HG02885 (cell line): ENCODE measurements around the gene TMEM219.
"Not testable (repeated sequence)": the region's sequence is repeated elsewhere in the genome, so short reads cannot be mapped to it uniquely, and the experiment has no call there.

Experiments used
- ATAC-seq: cut with Tn5 transposase; IDR thresholded peaks from one replicate; pipeline ENCODE4 v1.9.1; 2021; ENCODE audit warnings: mild to moderate bottlenecking; ENCODE audit not compliant: unreplicated experiment, poor library complexity

Gene TMEM219

GRCh38 chr16:29950806-29951461 lies 10.9 kb upstream of the TMEM219 start:
- no peak for ATAC-seq

GRCh38 chr16:29951625-29952365 lies 10.1 kb upstream of the TMEM219 start:
- no peak for ATAC-seq

- ATAC-seq, result no peak
Observed at GRCh38 chr16:29958756-29959155, 3.1 kb upstream of the TMEM219 start.

- ATAC-seq, result no peak
Observed at GRCh38 chr16:29959293-29959692, 2.6 kb upstream of the TMEM219 start.

- ATAC-seq, result not testable (repeated sequence)
Observed at GRCh38 chr16:29959821-29960220, 2.1 kb upstream of the TMEM219 start.

- no peak for ATAC-seq
Observed at GRCh38 chr16:29961127-29961478, 776 bp upstream of the TMEM219 start.

GRCh38 chr16:29962344-29962994 lies 590 bp downstream of the TMEM219 start:
- no peak for ATAC-seq

GRCh38 chr16:29963021-29963743 lies 1.3 kb downstream of the TMEM219 start:
- no peak for ATAC-seq

- no peak for ATAC-seq
Observed at GRCh38 chr16:29968205-29968604, 6.3 kb downstream of the TMEM219 start.

GRCh38 chr16:29971304-29971703 lies 9.4 kb downstream of the TMEM219 start:
- ATAC-seq, result no peak

- no peak for ATAC-seq
Observed at GRCh38 chr16:29972500-29972899, 10.6 kb downstream of the TMEM219 start.

- ATAC-seq, result no peak
Observed at GRCh38 chr16:29972992-29973383, 11.1 kb downstream of the TMEM219 start.

- peak; percentile 93 for ATAC-seq
Observed at GRCh38 chr16:29973384-29974246, 11.7 kb downstream of the TMEM219 start, which contains the start of gene TAOK2. TSS of gene TAOK2 (plus strand) at chr16:29973868. CDS start at chr16:29977773, 3,905 bp downstream.

- ATAC-seq, result no peak
Observed at GRCh38 chr16:29974291-29975133, 12.6 kb downstream of the TMEM219 start.

- no peak for ATAC-seq
Observed at GRCh38 chr16:29975134-29975538, 13.3 kb downstream of the TMEM219 start.

GRCh38 chr16:29975811-29976511 lies 14.1 kb downstream of the TMEM219 start:
- ATAC-seq, result no peak

- no peak for ATAC-seq
Observed at GRCh38 chr16:29977063-29977825, 15.4 kb downstream of the TMEM219 start.

GRCh38 chr16:29978081-29978480 lies 16.2 kb downstream of the TMEM219 start:
- ATAC-seq, result no peak
